Esophagus muscularis mucosa (tissue), 4 donors: ENCODE measurements around the gene FPR1. TPM values are rescaled to one million over a fixed set of nuclear protein-coding genes. Genes with fewer than 3 reads are reported as not detected.
"Not testable (repeated sequence)": the region's sequence is repeated elsewhere in the genome, so short reads cannot be mapped to it uniquely, and the experiment has no call there.

ENCODE experiments used
- DNase-seq: peaks from one replicate; pipeline ENCODE4 v3.0.0-alpha.2; 2017; ENCODE audit errors: extremely low spot score
- H3K27ac ChIP-seq, 4 donors: fragments of 200-600 bp; sonication (generic); replicated peaks in 1 of 4; 1 replicate in 3 of 4; 2 replicates in 1 of 4; pipeline ENCODE4 v1.5.1; 2016 to 2019; ENCODE audit warnings: mild to moderate bottlenecking in 1 of 4
- H3K27me3 ChIP-seq, 4 donors: fragments of 200-600 bp; sonication (generic); one replicate each; pipeline versions ENCODE4 v1.5.1 to v1.6.0; 2016 to 2019
- H3K36me3 ChIP-seq, 4 donors: fragments of 200-600 bp; sonication (generic); one replicate each; pipeline ENCODE4 v1.5.1; 2016 to 2019
- H3K4me1 ChIP-seq, 4 donors: fragments of 200-600 bp; sonication (generic); one replicate each; pipeline ENCODE4 v1.5.1; 2016 to 2019
- H3K4me3 ChIP-seq, 4 donors: fragments of 200-600 bp; sonication (generic); 1 replicate in 2 of 4; 2 replicates in 2 of 4; pipeline ENCODE4 v1.5.1; 2016 to 2019; ENCODE audit warnings: mild to moderate bottlenecking in 4 of 4, moderate library complexity in 1 of 4
- H3K9me3 ChIP-seq, 4 donors: fragments of 200-600 bp; sonication (generic); 1 replicate in 3 of 4; 2 replicates in 1 of 4; pipeline ENCODE4 v1.5.1; 2016 to 2019
- EP300 ChIP-seq: sonication (generic); formaldehyde crosslinking; IDR thresholded peaks from one replicate; pipeline ENCODE4 v1.6.1; 2017; ENCODE audit warnings: antibody characterized with exemption
- POLR2A ChIP-seq: fragments of 450-650 bp; IDR thresholded peaks from one replicate; pipeline ENCODE4 v1.6.1; 2017; ENCODE audit warnings: antibody characterized with exemption, moderate library complexity, mild to moderate bottlenecking, low read depth
- POLR2AphosphoS5 ChIP-seq, 2 donors: sonication (generic); formaldehyde crosslinking; IDR thresholded peaks; one replicate each; pipeline ENCODE4 v1.6.1; 2017; ENCODE audit warnings: antibody characterized with exemption in 2 of 2
- WGBS: methylation state at CpG from one replicate; pipeline ENCODE4 v1.1.5; 2018; 5-methylcytosine and 5-hydroxymethylcytosine counted together
- intact Hi-C: fragments of 100-400 bp; cut with DNase I; formaldehyde crosslinking; loops from one replicate; pipeline ENCODE4 v1.15.1; 2023
- total RNA-seq, 4 donors: library from RNA; depleted of rRNA; stranded (reverse); fragments of >200 nt; gene quantifications; one replicate each; pipeline versions ENCODE4 v1.1.0 to v1.2.1, GENCODE V29; 2016
- TF ChIP-seq, protein P1 (sequence below), 3 experiments: fragments of 200-600 bp in 2 of 3; fragments of 450-650 bp in 1 of 3; sonication (generic) in 2 of 3; IDR thresholded peaks; one replicate each; pipeline ENCODE4 v1.5.1; 2017 to 2019; ENCODE audit warnings: antibody characterized with exemption in 3 of 3, mild to moderate bottlenecking in 2 of 3, moderate library complexity in 1 of 3

Gene FPR1
- total RNA-seq, 4 donors from 2014 or later, result 3.7 to 38.9 (median 7.7) TPM

DNA sequence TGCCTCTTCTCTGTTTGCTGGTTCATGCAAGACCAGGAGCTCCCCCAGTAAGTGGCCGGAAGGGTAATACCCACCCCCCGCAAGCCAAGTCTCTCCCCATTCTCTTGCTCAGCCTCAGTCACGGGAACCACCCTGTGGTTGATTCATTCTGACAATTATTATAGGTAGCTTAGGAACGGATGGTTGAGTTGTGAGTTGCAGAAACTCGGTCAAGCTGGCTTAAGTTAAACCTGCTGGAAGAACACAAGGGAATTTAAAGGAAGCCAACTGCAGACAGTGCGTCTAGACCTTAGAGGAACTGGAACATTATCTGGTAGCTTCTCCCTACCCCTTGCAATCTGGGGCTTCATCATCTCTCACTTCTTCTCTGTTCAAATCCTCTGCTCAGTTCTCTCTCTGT is 8.9 kb downstream of the FPR1 start:
- peaks cover 0 to 25% (median 0%) of the 10 kb centered on the region in 4 donors for H3K27me3 ChIP-seq
- no peaks in the 10 kb centered on the region for H3K9me3 ChIP-seq
- TF ChIP-seq, protein P1, sequence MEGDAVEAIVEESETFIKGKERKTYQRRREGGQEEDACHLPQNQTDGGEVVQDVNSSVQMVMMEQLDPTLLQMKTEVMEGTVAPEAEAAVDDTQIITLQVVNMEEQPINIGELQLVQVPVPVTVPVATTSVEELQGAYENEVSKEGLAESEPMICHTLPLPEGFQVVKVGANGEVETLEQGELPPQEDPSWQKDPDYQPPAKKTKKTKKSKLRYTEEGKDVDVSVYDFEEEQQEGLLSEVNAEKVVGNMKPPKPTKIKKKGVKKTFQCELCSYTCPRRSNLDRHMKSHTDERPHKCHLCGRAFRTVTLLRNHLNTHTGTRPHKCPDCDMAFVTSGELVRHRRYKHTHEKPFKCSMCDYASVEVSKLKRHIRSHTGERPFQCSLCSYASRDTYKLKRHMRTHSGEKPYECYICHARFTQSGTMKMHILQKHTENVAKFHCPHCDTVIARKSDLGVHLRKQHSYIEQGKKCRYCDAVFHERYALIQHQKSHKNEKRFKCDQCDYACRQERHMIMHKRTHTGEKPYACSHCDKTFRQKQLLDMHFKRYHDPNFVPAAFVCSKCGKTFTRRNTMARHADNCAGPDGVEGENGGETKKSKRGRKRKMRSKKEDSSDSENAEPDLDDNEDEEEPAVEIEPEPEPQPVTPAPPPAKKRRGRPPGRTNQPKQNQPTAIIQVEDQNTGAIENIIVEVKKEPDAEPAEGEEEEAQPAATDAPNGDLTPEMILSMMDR (IDR thresholded peaks at IDR 0.05), result no peak
- TF ChIP-seq POLR2A (no peak), EP300 (no peak), POLR2AphosphoS5 (IDR thresholded peaks at IDR 0.05) (no peak)
- no peak overlapping the region for H3K27ac ChIP-seq
- intact Hi-C loops, result no loop called here
- H3K4me3 ChIP-seq, result no peak overlapping the region
- no peaks in the 10 kb centered on the region for H3K4me1 ChIP-seq
- no peak for DNase-seq
- 55% methylated on average over 6 of the region's 6 CpGs for WGBS
- no peaks in the 10 kb centered on the region for H3K36me3 ChIP-seq

- no peaks in the 10 kb centered on the region for H3K36me3 ChIP-seq
- WGBS, result 80% methylated on average over 5 of the region's 5 CpGs
- intact Hi-C loops, result no loop called here
Measured at GRCh38 chr19:51740356-51740755, 11.3 kb downstream of the FPR1 start.

DNA sequence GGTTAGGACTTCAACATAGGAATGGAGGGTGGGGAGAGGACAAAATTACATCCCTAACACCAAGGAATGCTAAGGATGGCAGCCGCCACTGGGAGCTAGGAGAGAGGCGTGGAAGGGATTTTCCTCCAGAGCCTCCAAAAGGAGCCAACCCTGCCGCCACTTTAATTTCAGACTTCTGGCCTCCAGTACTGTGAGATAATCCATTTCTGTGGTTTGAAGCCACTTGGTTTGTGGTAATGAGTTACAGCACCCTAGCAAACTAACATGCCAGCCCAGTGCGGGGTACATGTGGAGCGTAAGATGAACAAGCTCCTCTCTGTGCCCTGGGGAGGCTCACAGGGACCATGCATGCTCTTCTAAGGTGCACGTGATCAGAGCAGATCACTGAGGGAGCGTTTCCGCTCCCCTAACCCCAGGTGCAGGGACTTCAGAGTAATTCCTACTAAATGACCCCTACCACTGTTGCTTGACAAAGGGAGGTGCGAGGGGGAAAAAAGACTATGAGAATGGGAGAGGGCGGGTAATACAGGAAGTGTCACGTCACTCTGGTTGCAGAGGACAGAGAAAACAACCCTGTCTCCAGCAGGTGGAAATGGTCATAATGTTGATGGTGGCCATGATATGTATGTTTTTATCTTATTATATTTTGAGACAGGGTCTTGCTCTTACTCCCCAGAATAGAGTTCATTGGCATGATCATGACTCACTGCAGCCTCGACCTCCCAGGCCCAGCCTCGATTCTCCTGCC is 12.0 kb downstream of the FPR1 start:
- intact Hi-C loops, result no loop called here
- Histone ChIP-seq H3K36me3 (no peaks in the 10 kb centered on the region), H3K4me3 (no peak overlapping the region), H3K27ac (no peak overlapping the region), H3K27me3 (peaks cover 0 to 54% (median 0%) of the 10 kb centered on the region in 4 donors), H3K4me1 (no peaks in the 10 kb centered on the region), H3K9me3 (no peaks in the 10 kb centered on the region)
- WGBS, result 69% methylated on average over 13 of the region's 13 CpGs
- DNase-seq, result no peak
- no peak for TF ChIP-seq EP300
- TF ChIP-seq POLR2AphosphoS5 (IDR thresholded peaks at IDR 0.05), result no peak
- TF ChIP-seq, protein P1 (IDR thresholded peaks at IDR 0.05), result no peak
- no peak for TF ChIP-seq POLR2A

More at GRCh38 chr19:51740356-51740755, 11.3 kb downstream of the FPR1 start:
- Histone ChIP-seq H3K9me3 (no peaks in the 10 kb centered on the region), H3K4me1 (no peaks in the 10 kb centered on the region), H3K27ac (no peak overlapping the region), H3K4me3 (no peak overlapping the region), H3K27me3 (peaks cover 0 to 47% (median 0%) of the 10 kb centered on the region in 4 donors)
- TF ChIP-seq, protein P1 (IDR thresholded peaks at IDR 0.05), result no peak
- TF ChIP-seq POLR2A (no peak), EP300 (no peak), POLR2AphosphoS5 (IDR thresholded peaks at IDR 0.05) (no peak)
- DNase-seq, result no peak

DNA sequence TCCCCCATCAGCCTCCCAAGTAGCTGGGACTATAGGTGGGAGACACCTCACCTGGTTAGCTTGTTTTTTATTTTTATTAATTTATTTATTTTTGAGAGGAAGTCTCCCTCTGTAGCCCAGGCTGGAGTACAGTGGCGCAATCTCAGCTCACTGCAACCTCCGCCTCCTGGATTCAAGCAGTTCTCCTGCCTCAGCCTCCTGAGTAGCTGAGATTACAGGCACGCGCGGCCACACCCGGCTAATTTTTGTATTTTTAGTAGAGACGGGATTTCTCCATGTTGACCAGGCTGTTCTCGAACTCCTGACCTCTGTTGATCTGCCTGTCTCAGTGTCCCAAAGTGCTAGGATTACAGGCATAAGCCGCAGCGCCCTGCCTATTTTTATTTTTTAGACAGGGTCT is 13.2 kb downstream of the FPR1 start:
- H3K27ac ChIP-seq, DNase-seq, H3K9me3 ChIP-seq, H3K4me3 ChIP-seq, H3K4me1 ChIP-seq, H3K36me3 ChIP-seq, intact Hi-C loops: not testable (repeated sequence)
- H3K27me3 ChIP-seq, result peaks cover 0 to 62% (median 0%) of the 10 kb centered on the region in 4 donors
- 84% methylated on average over 10 of the region's 10 CpGs for WGBS

DNA sequence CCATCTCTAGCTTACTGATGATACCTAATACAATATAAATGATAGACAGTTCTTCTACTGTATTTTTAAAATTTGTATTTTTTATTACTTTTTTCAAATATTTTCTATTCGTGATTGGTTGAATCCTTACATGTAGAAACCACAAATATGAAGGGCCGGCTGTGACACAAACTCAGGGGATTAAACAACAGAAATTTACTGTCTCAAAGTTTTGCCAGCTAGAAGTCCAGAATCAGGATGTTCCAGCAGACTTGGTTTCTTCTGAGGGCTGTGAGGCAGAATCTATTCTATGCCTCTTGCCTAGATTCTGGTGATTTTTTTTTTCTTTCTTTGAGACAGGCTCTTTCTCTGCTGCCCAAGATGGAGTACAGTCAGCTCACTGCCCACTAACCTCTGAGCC is 13.8 kb downstream of the FPR1 start:
- H3K27ac ChIP-seq, result no peak overlapping the region
- intact Hi-C loops, result no loop called here
- H3K9me3 ChIP-seq, result no peaks in the 10 kb centered on the region
- H3K27me3 ChIP-seq, result peaks cover 0 to 68% (median 0%) of the 10 kb centered on the region in 4 donors
- DNase-seq, result no peak
- TF ChIP-seq, protein P1 (IDR thresholded peaks at IDR 0.05), result no peak
- TF ChIP-seq POLR2A (no peak), POLR2AphosphoS5 (IDR thresholded peaks at IDR 0.05) (no peak), EP300 (no peak)
- H3K4me3 ChIP-seq, result no peak overlapping the region
- 81% methylated on average over 2 of the region's 2 CpGs for WGBS
- no peaks in the 10 kb centered on the region for H3K4me1 ChIP-seq
- no peaks in the 10 kb centered on the region for H3K36me3 ChIP-seq
